Right lobe of liver (tissue), 4 donors: ENCODE measurements around the gene NMUR2.

Experiments
- POLR2A ChIP-seq: fragments of 450-650 bp; IDR thresholded peaks from one replicate; pipeline ENCODE4 v1.6.1; 2017; ENCODE audit warnings: antibody characterized with exemption, mild to moderate bottlenecking
- TF ChIP-seq, protein P1 (sequence below), 4 donors: fragments of 200-600 bp in 3 of 4; fragments of 450-650 bp in 1 of 4; IDR thresholded peaks; one replicate each; pipeline versions ENCODE4 v1.5.1 to v1.8.0; 2016 to 2022; ENCODE audit warnings: antibody characterized with exemption in 4 of 4, mild to moderate bottlenecking in 2 of 4
- donor health status: DM: no; HTN: no; CAD: no.
- donor health status: DM: no; HTN: no; CAD: no.
- donor health status: DM: no; HTN: yes; CAD: no.

DNA sequence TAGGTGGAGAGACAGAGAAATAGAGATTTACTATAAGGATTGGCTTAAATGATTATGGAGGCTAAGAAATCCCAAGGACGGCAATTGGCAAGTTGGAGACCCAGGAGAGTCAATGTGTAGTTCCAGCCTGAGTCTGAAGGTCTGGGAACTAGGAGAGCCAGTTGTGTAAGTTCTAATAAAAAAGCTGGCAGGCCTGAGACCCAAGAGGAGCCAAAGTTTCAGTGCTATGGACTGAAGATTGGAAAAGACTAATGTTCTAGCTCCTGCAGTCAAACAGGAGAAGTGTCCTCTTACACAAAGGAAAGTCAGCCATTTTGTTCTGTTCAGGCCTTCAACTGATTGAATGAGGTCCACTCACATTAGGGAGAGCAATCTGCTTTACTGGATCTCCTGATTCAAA, 50.0 kb downstream of the NMUR2 start:
- no peak for TF ChIP-seq POLR2A
- TF ChIP-seq, protein P1, sequence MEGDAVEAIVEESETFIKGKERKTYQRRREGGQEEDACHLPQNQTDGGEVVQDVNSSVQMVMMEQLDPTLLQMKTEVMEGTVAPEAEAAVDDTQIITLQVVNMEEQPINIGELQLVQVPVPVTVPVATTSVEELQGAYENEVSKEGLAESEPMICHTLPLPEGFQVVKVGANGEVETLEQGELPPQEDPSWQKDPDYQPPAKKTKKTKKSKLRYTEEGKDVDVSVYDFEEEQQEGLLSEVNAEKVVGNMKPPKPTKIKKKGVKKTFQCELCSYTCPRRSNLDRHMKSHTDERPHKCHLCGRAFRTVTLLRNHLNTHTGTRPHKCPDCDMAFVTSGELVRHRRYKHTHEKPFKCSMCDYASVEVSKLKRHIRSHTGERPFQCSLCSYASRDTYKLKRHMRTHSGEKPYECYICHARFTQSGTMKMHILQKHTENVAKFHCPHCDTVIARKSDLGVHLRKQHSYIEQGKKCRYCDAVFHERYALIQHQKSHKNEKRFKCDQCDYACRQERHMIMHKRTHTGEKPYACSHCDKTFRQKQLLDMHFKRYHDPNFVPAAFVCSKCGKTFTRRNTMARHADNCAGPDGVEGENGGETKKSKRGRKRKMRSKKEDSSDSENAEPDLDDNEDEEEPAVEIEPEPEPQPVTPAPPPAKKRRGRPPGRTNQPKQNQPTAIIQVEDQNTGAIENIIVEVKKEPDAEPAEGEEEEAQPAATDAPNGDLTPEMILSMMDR (IDR thresholded peaks at IDR 0.05) = no peak
